Mucosa of stomach (tissue), 1 donor: ENCODE data around the gene GRIN1.

ENCODE experiments used
- H3K27me3 ChIP-seq: one replicate; pipeline ENCODE4 v1.7.0; 2013; ENCODE audit warnings: mild to moderate bottlenecking, low read length; ENCODE audit not compliant: control insufficient read depth, insufficient read depth
- H3K36me3 ChIP-seq: one replicate; pipeline ENCODE4 v1.7.0; 2013; ENCODE audit warnings: low read length; ENCODE audit not compliant: control insufficient read depth, insufficient read depth
- H3K4me1 ChIP-seq: one replicate; pipeline ENCODE4 v1.7.0; 2013; ENCODE audit warnings: mild to moderate bottlenecking, low read length; ENCODE audit not compliant: control insufficient read depth, insufficient read depth
- H3K4me3 ChIP-seq: one replicate; pipeline ENCODE4 v1.7.0; 2013; ENCODE audit warnings: low read length
- H3K9ac ChIP-seq: one replicate; pipeline ENCODE4 v1.7.0; 2013; ENCODE audit warnings: mild to moderate bottlenecking, low read length, moderate library complexity
- H3K9me3 ChIP-seq: one replicate; pipeline ENCODE4 v1.7.0; 2013; ENCODE audit warnings: mild to moderate bottlenecking, low read length, moderate library complexity; ENCODE audit not compliant: control insufficient read depth
- donor health status: Pancreatic carcinoma.

Gene GRIN1

GRCh38 chr9:137148661-137149060 is 9.7 kb downstream of the GRIN1 start:
- Histone ChIP-seq H3K36me3 (no peaks in the 10 kb centered on the region), H3K9me3 (no peaks in the 10 kb centered on the region), H3K4me1 (peaks cover 4% of the 10 kb centered on the region), H3K9ac (no peak overlapping the region), H3K27me3 (peaks cover 28% of the 10 kb centered on the region), H3K4me3 (no peak overlapping the region)

DNA sequence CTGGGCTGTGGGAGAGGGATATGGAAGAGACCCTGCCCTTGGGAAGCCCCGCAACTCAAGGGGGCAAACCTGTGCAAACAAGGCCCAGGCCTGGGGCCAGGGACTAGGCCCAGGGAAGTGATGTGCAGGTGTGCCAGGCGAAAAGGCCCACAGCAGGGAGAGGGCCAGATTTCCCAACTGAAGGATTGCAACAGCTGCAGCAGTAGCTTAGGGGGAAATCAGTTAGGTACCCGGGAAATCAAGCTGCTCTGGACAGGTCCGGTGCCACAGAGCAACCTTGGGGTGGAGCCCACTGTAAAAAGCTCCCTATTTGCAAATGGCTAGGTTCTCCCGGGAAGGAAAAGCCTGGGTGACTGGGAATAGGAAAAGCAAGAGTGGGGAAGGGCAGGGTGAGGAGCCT is 10.4 kb downstream of the GRIN1 start:
- Histone ChIP-seq H3K27me3 (peaks cover 25% of the 10 kb centered on the region), H3K4me1 (peaks cover 4% of the 10 kb centered on the region), H3K9ac (no peak overlapping the region), H3K9me3 (no peaks in the 10 kb centered on the region), H3K36me3 (no peaks in the 10 kb centered on the region), H3K4me3 (no peak overlapping the region)

GRCh38 chr9:137149942-137150616 is 11.1 kb downstream of the GRIN1 start:
- Histone ChIP-seq H3K9ac (no peak overlapping the region), H3K27me3 (peaks cover 26% of the 10 kb centered on the region), H3K4me1 (peaks cover 4% of the 10 kb centered on the region), H3K36me3 (no peaks in the 10 kb centered on the region), H3K4me3 (no peak overlapping the region), H3K9me3 (no peaks in the 10 kb centered on the region)

- Histone ChIP-seq H3K4me1 (peaks cover 4% of the 10 kb centered on the region), H3K9me3 (no peaks in the 10 kb centered on the region), H3K9ac (no peak overlapping the region), H3K4me3 (no peak overlapping the region), H3K36me3 (no peaks in the 10 kb centered on the region), H3K27me3 (peaks cover 33% of the 10 kb centered on the region)
Measured at GRCh38 chr9:137150617-137151457, 11.9 kb downstream of the GRIN1 start.

- H3K27me3 ChIP-seq: peaks cover 40% of the 10 kb centered on the region
- H3K4me1 ChIP-seq: peaks cover 11% of the 10 kb centered on the region
- H3K9ac ChIP-seq: no peak overlapping the region
- H3K9me3 ChIP-seq: no peaks in the 10 kb centered on the region
- no peaks in the 10 kb centered on the region for H3K36me3 ChIP-seq
- no peak overlapping the region for H3K4me3 ChIP-seq
Measured at GRCh38 chr9:137152844-137153405, 14.0 kb downstream of the GRIN1 start.

DNA sequence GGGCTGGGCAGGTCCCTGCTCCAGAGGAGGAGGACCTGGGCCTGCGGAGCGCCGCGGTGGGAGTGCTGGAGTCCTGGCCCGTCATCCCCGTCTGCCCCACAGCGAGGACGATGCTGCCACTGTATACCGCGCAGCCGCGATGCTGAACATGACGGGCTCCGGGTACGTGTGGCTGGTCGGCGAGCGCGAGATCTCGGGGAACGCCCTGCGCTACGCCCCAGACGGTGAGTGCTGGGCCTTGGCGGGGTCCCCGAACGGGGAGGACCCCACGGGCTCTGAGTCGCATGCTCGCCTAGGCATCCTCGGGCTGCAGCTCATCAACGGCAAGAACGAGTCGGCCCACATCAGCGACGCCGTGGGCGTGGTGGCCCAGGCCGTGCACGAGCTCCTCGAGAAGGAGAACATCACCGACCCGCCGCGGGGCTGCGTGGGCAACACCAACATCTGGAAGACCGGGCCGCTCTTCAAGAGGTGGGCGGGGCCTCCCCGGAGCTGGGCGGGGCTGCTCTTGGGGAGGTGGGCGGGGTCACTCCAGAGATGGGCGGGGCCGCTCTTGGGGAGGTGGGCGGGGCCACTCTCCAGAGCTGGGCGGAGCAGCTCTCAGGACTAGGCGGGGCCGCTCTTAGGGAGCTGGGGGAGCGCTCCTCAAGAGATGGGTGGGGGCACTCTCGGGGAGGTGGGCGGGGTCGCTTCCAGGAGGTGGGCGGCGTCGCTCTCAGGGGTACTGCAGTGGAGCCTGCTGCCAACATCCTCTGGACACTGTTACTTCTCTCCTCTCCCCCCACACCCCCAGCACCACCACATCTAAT is 17.8 kb downstream of the GRIN1 start:
- Histone ChIP-seq H3K9ac (no peak overlapping the region), H3K27me3 (peaks cover 62% of the 10 kb centered on the region), H3K9me3 (no peaks in the 10 kb centered on the region), H3K4me3 (no peak overlapping the region), H3K4me1 (peaks cover 7% of the 10 kb centered on the region), H3K36me3 (no peaks in the 10 kb centered on the region)

DNA sequence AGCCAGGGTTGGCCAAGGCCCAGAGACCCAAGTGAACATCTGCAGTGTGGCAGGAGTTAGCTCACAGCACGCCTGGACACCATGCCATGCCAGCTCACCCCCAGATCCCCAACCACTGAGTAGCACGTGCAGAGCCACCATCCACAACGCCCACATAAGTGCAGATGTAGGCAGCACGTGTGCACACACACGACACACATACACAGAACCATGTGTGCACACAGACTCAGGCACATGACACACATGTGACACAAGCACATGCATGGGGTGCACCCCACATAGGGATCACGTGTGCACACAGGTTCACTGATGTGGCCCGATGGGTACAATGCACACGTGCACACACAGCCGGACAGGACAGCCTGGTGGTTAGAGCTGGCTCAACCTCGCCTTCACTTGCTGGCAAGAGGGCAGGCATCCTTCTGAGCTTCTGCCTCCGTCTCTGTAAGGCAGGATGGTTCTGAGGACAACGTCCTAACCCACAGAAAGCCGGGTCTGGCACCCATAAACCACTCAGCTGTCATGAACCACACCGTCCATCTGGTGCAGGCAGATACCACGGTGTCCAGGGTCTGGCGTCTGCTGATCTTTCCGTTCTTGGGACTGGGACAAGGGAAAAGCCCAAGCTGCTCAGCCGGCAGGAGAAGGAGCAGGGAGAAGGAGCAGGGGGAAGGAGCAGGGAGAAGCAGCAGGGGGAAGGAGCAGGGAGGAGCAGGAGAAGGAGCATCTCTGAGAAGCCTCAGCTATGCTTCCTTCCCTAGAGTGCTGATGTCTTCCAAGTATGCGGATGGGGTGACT is 18.9 kb downstream of the GRIN1 start:
- Histone ChIP-seq H3K4me3 (no peak overlapping the region), H3K27me3 (peaks cover 72% of the 10 kb centered on the region), H3K9me3 (no peaks in the 10 kb centered on the region), H3K4me1 (peaks cover 11% of the 10 kb centered on the region), H3K36me3 (no peaks in the 10 kb centered on the region), H3K9ac (no peak overlapping the region)

- H3K4me1 ChIP-seq: peaks cover 19% of the 10 kb centered on the region
- H3K27me3 ChIP-seq: peaks cover 77% of the 10 kb centered on the region
- no peak overlapping the region for H3K4me3 ChIP-seq
- H3K9ac ChIP-seq: no peak overlapping the region
- H3K36me3 ChIP-seq: no peaks in the 10 kb centered on the region
- no peaks in the 10 kb centered on the region for H3K9me3 ChIP-seq
Measured at GRCh38 chr9:137158625-137159024, 19.7 kb downstream of the GRIN1 start.

GRCh38 chr9:137159105-137160053 is 20.4 kb downstream of the GRIN1 start:
- H3K27me3 ChIP-seq: peaks cover 85% of the 10 kb centered on the region
- H3K9ac ChIP-seq: no peak overlapping the region

GRCh38 chr9:137160054-137160425 is 21.1 kb downstream of the GRIN1 start:
- H3K4me1 ChIP-seq: peaks cover 19% of the 10 kb centered on the region
- no peaks in the 10 kb centered on the region for H3K36me3 ChIP-seq
- H3K27me3 ChIP-seq: peaks cover 91% of the 10 kb centered on the region
- no peaks in the 10 kb centered on the region for H3K9me3 ChIP-seq
- H3K9ac ChIP-seq: no peak overlapping the region
- no peak overlapping the region for H3K4me3 ChIP-seq

More at GRCh38 chr9:137159105-137160053, 20.4 kb downstream of the GRIN1 start:
- Histone ChIP-seq H3K4me3 (no peak overlapping the region), H3K4me1 (peaks cover 19% of the 10 kb centered on the region), H3K9me3 (no peaks in the 10 kb centered on the region), H3K36me3 (no peaks in the 10 kb centered on the region)
